GM23338 (cell line): ENCODE results near the gene CWC22. TPM values are rescaled to one million over a fixed set of nuclear protein-coding genes. Genes with fewer than 3 reads are reported as not detected.

Experiments used
- ATAC-seq: fragments of 200-7000 bp; cut with Tn5 transposase; 3 replicates; pipeline ENCODE4 v1.9.1; 2020
- DNase-seq: peaks from one replicate; pipeline ENCODE4 v3.0.0-alpha.2; 2015; ENCODE audit warnings: low spot score
- H2AFZ ChIP-seq: fragments of 200-600 bp; sonication (generic); 2 replicates; pipeline ENCODE4 v1.8.0; 2016; ENCODE audit warnings: antibody characterized with exemption, mild to moderate bottlenecking, moderate library complexity
- H3F3A ChIP-seq: fragments of 200-600 bp; sonication (generic); replicated peaks from 2 replicates; pipeline ENCODE4 v1.8.0; 2017; ENCODE audit warnings: antibody characterized with exemption, mixed run types, low read depth
- H3K27ac ChIP-seq: fragments of 200-600 bp; sonication (generic); 2 replicates; pipeline ENCODE4 v1.6.1; 2016; ENCODE audit warnings: low read depth
- H3K27me3 ChIP-seq: fragments of 200-600 bp; sonication (generic); 2 replicates; pipeline ENCODE4 v1.8.0; 2016; ENCODE audit warnings: mild to moderate bottlenecking, mixed run types, moderate library complexity; ENCODE audit not compliant: insufficient read depth
- H3K36me3 ChIP-seq: fragments of 200-600 bp; sonication (generic); 2 replicates; pipeline ENCODE4 v1.8.0; 2016; ENCODE audit warnings: mild to moderate bottlenecking; ENCODE audit not compliant: insufficient read depth
- H3K4me1 ChIP-seq: fragments of 200-600 bp; sonication (generic); 2 replicates; pipeline ENCODE4 v1.8.0; 2016; ENCODE audit warnings: mild to moderate bottlenecking, moderate library complexity; ENCODE audit not compliant: insufficient read depth
- H3K4me2 ChIP-seq: fragments of 200-600 bp; sonication (generic); 2 replicates; pipeline ENCODE4 v1.7.1; 2017; ENCODE audit warnings: mixed run types
- H3K4me3 ChIP-seq: fragments of 200-600 bp; sonication (generic); 2 replicates; pipeline ENCODE4 v1.6.1; 2016; ENCODE audit warnings: mixed run types
- H3K79me2 ChIP-seq: fragments of 200-600 bp; sonication (generic); replicated peaks from 2 replicates; pipeline ENCODE4 v1.8.0; 2017; ENCODE audit warnings: mild to moderate bottlenecking; ENCODE audit not compliant: insufficient read depth
- H3K9me2 ChIP-seq: fragments of 200-600 bp; sonication (generic); 2 replicates; pipeline ENCODE4 v1.8.0; 2017; ENCODE audit not compliant: insufficient read depth
- H4K20me1 ChIP-seq: fragments of 200-600 bp; sonication (generic); replicated peaks from 2 replicates; pipeline ENCODE4 v1.8.0; 2017; ENCODE audit warnings: mild to moderate bottlenecking; ENCODE audit not compliant: insufficient read depth
- H3K27ac Mint-ChIP-seq: 2 replicates; pipeline ENCODE4 v1.8.0; 2020; ENCODE audit warnings: inconsistent platforms, mild to moderate bottlenecking, moderate library complexity, mixed read lengths
- H3K27me3 Mint-ChIP-seq: 3 replicates; pipeline ENCODE4 v1.8.0; 2022; ENCODE audit warnings: low read depth, mild to moderate bottlenecking, moderate library complexity, mixed read lengths, inconsistent platforms; ENCODE audit not compliant: insufficient read depth, poor library complexity
- H3K36me3 Mint-ChIP-seq: 3 replicates; pipeline ENCODE4 v1.8.0; 2021; ENCODE audit warnings: low read depth, mild to moderate bottlenecking, inconsistent platforms, moderate library complexity, mixed read lengths
- H3K4me1 Mint-ChIP-seq: 3 replicates; pipeline ENCODE4 v1.8.0; 2020; ENCODE audit warnings: mild to moderate bottlenecking, inconsistent platforms, mixed read lengths
- H3K4me3 Mint-ChIP-seq: 3 replicates; pipeline ENCODE4 v1.8.0; 2021; ENCODE audit warnings: moderate library complexity, mild to moderate bottlenecking, inconsistent platforms, mixed read lengths
- H3K9me3 Mint-ChIP-seq: 3 replicates; pipeline ENCODE4 v1.8.0; 2020; ENCODE audit warnings: moderate library complexity, mild to moderate bottlenecking, inconsistent platforms, mixed read lengths
- CREB1 ChIP-seq: fragments of 250-450 bp; sonication (Bioruptor Pico); IDR thresholded peaks from 2 replicates; pipeline ENCODE4 v1.5.0; 2020; ENCODE audit warnings: low read depth, mild to moderate bottlenecking, moderate library complexity
- EZH2 ChIP-seq: fragments of 200-600 bp; sonication (generic); IDR thresholded peaks from one replicate; pipeline ENCODE4 v1.8.0; 2017; ENCODE audit warnings: antibody characterized with exemption, mild to moderate bottlenecking, low read depth; ENCODE audit not compliant: unreplicated experiment
- EZH2phosphoT487 ChIP-seq: fragments of 200-600 bp; sonication (generic); IDR thresholded peaks from one replicate; pipeline ENCODE4 v1.8.1; 2018; ENCODE audit warnings: antibody characterized with exemption; ENCODE audit not compliant: unreplicated experiment
- JUNB ChIP-seq: IDR thresholded peaks from one replicate; pipeline ENCODE4 v1.6.1; 2016; ENCODE audit warnings: antibody characterized with exemption; ENCODE audit not compliant: unreplicated experiment
- NANOG ChIP-seq: IDR thresholded peaks from 2 replicates; pipeline ENCODE4 v1.6.1; 2016; ENCODE audit warnings: antibody characterized with exemption, borderline replicate concordance
- POLR2AphosphoS5 ChIP-seq: IDR thresholded peaks from 2 replicates; pipeline ENCODE4 v1.6.1; 2016; ENCODE audit warnings: antibody characterized with exemption, low read depth
- STAT1 ChIP-seq: IDR thresholded peaks from one replicate; pipeline ENCODE4 v1.6.1; 2016; ENCODE audit warnings: antibody characterized with exemption; ENCODE audit not compliant: unreplicated experiment
- ZNF114 ChIP-seq: fragments of 250-450 bp; sonication (Bioruptor Pico); IDR thresholded peaks from 2 replicates; pipeline ENCODE4 v1.5.0; 2020; ENCODE audit warnings: mild to moderate bottlenecking, moderate library complexity
- ZNF331 ChIP-seq: fragments of 250-450 bp; sonication (Bioruptor Pico); IDR thresholded peaks from 2 replicates; pipeline ENCODE4 v1.5.0; 2020; ENCODE audit warnings: low read depth, mild to moderate bottlenecking, moderate library complexity
- polyA plus RNA-seq: library from polyadenylated mRNA; unstranded; fragments of >200 nt; fragmentation: Nextera tagmentation; extraction: Ambion mirVana; gene quantifications from 2 replicates; pipeline ENCODE4 v1.2.1, GENCODE V29; 2016
- total RNA-seq: library from RNA; depleted of rRNA; stranded (reverse); fragments of >200 nt; shearing (Covaris generic); gene quantifications from 2 replicates; pipeline ENCODE4 v1.2.3, GENCODE V29; 2014
- TF ChIP-seq, protein P1 (sequence below): IDR thresholded peaks from one replicate; pipeline ENCODE4 v1.6.1; 2018; ENCODE audit warnings: antibody characterized with exemption; ENCODE audit not compliant: unreplicated experiment
- TF ChIP-seq, protein P2 (sequence below): IDR thresholded peaks from 2 replicates; pipeline ENCODE4 v1.6.1; 2016; ENCODE audit warnings: antibody characterized with exemption
- TF ChIP-seq, protein P3 (sequence below): fragments of 250-450 bp; sonication (Bioruptor Pico); IDR thresholded peaks from 2 replicates; pipeline ENCODE4 v1.5.0; 2020; ENCODE audit warnings: mild to moderate bottlenecking, moderate library complexity
- TF ChIP-seq, protein P4 (sequence below), 2 experiments: fragments of 200-600 bp in 1 of 2; sonication (generic) in 1 of 2; conservative IDR thresholded peaks; 2 replicates each; pipeline versions ENCODE4 v1.5.1 to v1.6.1; 2016 to 2017; ENCODE audit warnings: antibody characterized with exemption in 2 of 2, low read depth in 2 of 2, mild to moderate bottlenecking in 2 of 2, moderate library complexity in 1 of 2

Gene CWC22
- total and polyA plus RNA-seq, 2 experiments from 2014 or later, result 36.0 to 38.3 TPM

DNA sequence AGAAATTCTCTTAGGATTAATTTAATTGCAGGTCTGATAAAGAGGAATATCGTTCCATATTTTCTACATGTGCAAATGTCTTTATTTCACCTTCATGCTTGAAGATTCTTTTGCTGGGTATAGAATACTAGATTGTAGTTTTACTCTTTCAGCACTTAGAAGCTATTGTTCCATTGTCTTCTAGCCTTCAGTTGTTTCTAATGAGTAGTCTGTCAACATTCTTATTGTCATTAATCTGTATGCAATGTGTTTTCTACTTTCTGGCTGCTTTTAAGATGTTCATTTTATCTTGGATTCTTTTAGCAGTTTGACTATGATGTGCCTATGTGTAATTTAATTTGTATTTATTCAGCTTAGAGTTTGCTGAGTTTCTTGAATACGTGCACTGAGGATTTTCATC lies 81.4 kb downstream of the CWC22 start:
- no peak overlapping the region for H3K4me3 Mint-ChIP-seq
- no peak overlapping the region for H2AFZ ChIP-seq
- H3K4me3 ChIP-seq, result no peak overlapping the region
- no peak for DNase-seq
- H3K4me2 ChIP-seq, result no peak overlapping the region
- no peak overlapping the region for H3K27ac Mint-ChIP-seq
- H3K79me2 ChIP-seq, result no peaks in the 10 kb centered on the region
- peaks cover 28% of the 10 kb centered on the region for H3K36me3 Mint-ChIP-seq
- peaks cover 4% of the 10 kb centered on the region for H3K27me3 Mint-ChIP-seq
- H3F3A ChIP-seq, result no peaks in the 10 kb centered on the region
- H3K4me1 ChIP-seq, result no peaks in the 10 kb centered on the region
- no peaks in the 10 kb centered on the region for H3K27me3 ChIP-seq
- peaks cover 52% of the 10 kb centered on the region for H3K9me3 Mint-ChIP-seq
- H3K4me1 Mint-ChIP-seq, result no peaks in the 10 kb centered on the region
- ATAC-seq, result no peak
- no peaks in the 10 kb centered on the region for H3K9me2 ChIP-seq
- TF ChIP-seq ZNF114 (no peak), STAT1 (no peak), POLR2AphosphoS5 (no peak), EZH2phosphoT487 (no peak), JUNB (no peak), ZNF331 (no peak), CREB1 (CRISPR knock-in tag) (no peak), NANOG (no peak), EZH2 (no peak)
- TF ChIP-seq, protein P1, sequence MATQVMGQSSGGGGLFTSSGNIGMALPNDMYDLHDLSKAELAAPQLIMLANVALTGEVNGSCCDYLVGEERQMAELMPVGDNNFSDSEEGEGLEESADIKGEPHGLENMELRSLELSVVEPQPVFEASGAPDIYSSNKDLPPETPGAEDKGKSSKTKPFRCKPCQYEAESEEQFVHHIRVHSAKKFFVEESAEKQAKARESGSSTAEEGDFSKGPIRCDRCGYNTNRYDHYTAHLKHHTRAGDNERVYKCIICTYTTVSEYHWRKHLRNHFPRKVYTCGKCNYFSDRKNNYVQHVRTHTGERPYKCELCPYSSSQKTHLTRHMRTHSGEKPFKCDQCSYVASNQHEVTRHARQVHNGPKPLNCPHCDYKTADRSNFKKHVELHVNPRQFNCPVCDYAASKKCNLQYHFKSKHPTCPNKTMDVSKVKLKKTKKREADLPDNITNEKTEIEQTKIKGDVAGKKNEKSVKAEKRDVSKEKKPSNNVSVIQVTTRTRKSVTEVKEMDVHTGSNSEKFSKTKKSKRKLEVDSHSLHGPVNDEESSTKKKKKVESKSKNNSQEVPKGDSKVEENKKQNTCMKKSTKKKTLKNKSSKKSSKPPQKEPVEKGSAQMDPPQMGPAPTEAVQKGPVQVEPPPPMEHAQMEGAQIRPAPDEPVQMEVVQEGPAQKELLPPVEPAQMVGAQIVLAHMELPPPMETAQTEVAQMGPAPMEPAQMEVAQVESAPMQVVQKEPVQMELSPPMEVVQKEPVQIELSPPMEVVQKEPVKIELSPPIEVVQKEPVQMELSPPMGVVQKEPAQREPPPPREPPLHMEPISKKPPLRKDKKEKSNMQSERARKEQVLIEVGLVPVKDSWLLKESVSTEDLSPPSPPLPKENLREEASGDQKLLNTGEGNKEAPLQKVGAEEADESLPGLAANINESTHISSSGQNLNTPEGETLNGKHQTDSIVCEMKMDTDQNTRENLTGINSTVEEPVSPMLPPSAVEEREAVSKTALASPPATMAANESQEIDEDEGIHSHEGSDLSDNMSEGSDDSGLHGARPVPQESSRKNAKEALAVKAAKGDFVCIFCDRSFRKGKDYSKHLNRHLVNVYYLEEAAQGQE, result no peak
- TF ChIP-seq, protein P2, sequence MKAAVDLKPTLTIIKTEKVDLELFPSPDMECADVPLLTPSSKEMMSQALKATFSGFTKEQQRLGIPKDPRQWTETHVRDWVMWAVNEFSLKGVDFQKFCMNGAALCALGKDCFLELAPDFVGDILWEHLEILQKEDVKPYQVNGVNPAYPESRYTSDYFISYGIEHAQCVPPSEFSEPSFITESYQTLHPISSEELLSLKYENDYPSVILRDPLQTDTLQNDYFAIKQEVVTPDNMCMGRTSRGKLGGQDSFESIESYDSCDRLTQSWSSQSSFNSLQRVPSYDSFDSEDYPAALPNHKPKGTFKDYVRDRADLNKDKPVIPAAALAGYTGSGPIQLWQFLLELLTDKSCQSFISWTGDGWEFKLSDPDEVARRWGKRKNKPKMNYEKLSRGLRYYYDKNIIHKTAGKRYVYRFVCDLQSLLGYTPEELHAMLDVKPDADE, result no peak
- TF ChIP-seq, protein P3, sequence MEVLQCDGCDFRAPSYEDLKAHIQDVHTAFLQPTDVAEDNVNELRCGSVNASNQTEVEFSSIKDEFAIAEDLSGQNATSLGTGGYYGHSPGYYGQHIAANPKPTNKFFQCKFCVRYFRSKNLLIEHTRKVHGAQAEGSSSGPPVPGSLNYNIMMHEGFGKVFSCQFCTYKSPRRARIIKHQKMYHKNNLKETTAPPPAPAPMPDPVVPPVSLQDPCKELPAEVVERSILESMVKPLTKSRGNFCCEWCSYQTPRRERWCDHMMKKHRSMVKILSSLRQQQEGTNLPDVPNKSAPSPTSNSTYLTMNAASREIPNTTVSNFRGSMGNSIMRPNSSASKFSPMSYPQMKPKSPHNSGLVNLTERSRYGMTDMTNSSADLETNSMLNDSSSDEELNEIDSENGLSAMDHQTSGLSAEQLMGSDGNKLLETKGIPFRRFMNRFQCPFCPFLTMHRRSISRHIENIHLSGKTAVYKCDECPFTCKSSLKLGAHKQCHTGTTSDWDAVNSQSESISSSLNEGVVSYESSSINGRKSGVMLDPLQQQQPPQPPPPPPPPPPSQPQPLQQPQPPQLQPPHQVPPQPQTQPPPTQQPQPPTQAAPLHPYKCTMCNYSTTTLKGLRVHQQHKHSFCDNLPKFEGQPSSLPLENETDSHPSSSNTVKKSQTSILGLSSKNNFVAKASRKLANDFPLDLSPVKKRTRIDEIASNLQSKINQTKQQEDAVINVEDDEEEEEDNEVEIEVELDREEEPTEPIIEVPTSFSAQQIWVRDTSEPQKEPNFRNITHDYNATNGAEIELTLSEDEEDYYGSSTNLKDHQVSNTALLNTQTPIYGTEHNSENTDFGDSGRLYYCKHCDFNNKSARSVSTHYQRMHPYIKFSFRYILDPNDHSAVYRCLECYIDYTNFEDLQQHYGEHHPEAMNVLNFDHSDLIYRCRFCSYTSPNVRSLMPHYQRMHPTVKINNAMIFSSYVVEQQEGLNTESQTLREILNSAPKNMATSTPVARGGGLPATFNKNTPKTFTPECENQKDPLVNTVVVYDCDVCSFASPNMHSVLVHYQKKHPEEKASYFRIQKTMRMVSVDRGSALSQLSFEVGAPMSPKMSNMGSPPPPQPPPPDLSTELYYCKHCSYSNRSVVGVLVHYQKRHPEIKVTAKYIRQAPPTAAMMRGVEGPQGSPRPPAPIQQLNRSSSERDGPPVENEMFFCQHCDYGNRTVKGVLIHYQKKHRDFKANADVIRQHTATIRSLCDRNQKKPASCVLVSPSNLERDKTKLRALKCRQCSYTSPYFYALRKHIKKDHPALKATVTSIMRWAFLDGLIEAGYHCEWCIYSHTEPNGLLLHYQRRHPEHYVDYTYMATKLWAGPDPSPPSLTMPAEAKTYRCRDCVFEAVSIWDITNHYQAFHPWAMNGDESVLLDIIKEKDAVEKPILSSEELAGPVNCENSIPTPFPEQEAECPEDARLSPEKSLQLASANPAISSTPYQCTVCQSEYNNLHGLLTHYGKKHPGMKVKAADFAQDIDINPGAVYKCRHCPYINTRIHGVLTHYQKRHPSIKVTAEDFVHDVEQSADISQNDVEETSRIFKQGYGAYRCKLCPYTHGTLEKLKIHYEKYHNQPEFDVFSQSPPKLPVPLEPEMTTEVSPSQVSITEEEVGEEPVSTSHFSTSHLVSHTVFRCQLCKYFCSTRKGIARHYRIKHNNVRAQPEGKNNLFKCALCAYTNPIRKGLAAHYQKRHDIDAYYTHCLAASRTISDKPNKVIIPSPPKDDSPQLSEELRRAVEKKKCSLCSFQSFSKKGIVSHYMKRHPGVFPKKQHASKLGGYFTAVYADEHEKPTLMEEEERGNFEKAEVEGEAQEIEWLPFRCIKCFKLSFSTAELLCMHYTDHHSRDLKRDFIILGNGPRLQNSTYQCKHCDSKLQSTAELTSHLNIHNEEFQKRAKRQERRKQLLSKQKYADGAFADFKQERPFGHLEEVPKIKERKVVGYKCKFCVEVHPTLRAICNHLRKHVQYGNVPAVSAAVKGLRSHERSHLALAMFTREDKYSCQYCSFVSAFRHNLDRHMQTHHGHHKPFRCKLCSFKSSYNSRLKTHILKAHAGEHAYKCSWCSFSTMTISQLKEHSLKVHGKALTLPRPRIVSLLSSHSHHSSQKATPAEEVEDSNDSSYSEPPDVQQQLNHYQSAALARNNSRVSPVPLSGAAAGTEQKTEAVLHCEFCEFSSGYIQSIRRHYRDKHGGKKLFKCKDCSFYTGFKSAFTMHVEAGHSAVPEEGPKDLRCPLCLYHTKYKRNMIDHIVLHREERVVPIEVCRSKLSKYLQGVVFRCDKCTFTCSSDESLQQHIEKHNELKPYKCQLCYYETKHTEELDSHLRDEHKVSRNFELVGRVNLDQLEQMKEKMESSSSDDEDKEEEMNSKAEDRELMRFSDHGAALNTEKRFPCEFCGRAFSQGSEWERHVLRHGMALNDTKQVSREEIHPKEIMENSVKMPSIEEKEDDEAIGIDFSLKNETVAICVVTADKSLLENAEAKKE (CRISPR knock-in tag), result no peak
- TF ChIP-seq, protein P4, sequence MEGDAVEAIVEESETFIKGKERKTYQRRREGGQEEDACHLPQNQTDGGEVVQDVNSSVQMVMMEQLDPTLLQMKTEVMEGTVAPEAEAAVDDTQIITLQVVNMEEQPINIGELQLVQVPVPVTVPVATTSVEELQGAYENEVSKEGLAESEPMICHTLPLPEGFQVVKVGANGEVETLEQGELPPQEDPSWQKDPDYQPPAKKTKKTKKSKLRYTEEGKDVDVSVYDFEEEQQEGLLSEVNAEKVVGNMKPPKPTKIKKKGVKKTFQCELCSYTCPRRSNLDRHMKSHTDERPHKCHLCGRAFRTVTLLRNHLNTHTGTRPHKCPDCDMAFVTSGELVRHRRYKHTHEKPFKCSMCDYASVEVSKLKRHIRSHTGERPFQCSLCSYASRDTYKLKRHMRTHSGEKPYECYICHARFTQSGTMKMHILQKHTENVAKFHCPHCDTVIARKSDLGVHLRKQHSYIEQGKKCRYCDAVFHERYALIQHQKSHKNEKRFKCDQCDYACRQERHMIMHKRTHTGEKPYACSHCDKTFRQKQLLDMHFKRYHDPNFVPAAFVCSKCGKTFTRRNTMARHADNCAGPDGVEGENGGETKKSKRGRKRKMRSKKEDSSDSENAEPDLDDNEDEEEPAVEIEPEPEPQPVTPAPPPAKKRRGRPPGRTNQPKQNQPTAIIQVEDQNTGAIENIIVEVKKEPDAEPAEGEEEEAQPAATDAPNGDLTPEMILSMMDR (conservative IDR thresholded peaks at IDR 0.05; ENCODE audit: low read depth in 2 of 2), result no peak
- H3K36me3 ChIP-seq, result no peaks in the 10 kb centered on the region
- no peak overlapping the region for H3K27ac ChIP-seq
- no peaks in the 10 kb centered on the region for H4K20me1 ChIP-seq
